Stimulated activated naive CD4-positive, alpha-beta T cell (primary cell): ENCODE results near the gene SRPK3.
"Not testable (repeated sequence)": the region's sequence is repeated elsewhere in the genome, so short reads cannot be mapped to it uniquely, and the experiment has no call there.

ENCODE experiments used
- DNase-seq, 6 experiments: peaks; one replicate each; lab custom pipeline; 2025; lab: John Stamatoyannopoulos, UW

SRPK3 gene

GRCh38 chrX:153780678-153781427 lies at the start of gene SRPK3:
Gene SRPK3, plus strand, starts transcription at chrX:153781041. Its CDS starts 46 bp downstream, at chrX:153781087.
- no peak for DNase-seq

- DNase-seq, result no peak
Observed at GRCh38 chrX:153731117-153731844, 49.6 kb upstream of the SRPK3 start.

- DNase-seq, result no peak
Observed at GRCh38 chrX:153731845-153732215, 49.0 kb upstream of the SRPK3 start.

GRCh38 chrX:153732401-153732800 lies 48.4 kb upstream of the SRPK3 start:
- no peak for DNase-seq

- no peak for DNase-seq
Observed at GRCh38 chrX:153733651-153734240, 47.1 kb upstream of the SRPK3 start.

- no peak for DNase-seq
Observed at GRCh38 chrX:153734871-153735270, 46.0 kb upstream of the SRPK3 start.

- DNase-seq, result no peak
Observed at GRCh38 chrX:153735274-153735673, 45.6 kb upstream of the SRPK3 start.

- DNase-seq, result no peak
Observed at GRCh38 chrX:153736071-153736820, 44.6 kb upstream of the SRPK3 start.

GRCh38 chrX:153736871-153737441 lies 43.9 kb upstream of the SRPK3 start:
- DNase-seq, result no peak

- DNase-seq, result no peak
Observed at GRCh38 chrX:153738056-153738605, 42.7 kb upstream of the SRPK3 start.

GRCh38 chrX:153739754-153740486 lies 40.9 kb upstream of the SRPK3 start:
- peak in 3 of 6 experiments; percentile 8 to 33 (median 28) for DNase-seq

- no peak for DNase-seq
Observed at GRCh38 chrX:153740631-153741222, 40.1 kb upstream of the SRPK3 start.

GRCh38 chrX:153741446-153741845 lies 39.4 kb upstream of the SRPK3 start:
- no peak for DNase-seq

GRCh38 chrX:153742111-153742510 lies 38.7 kb upstream of the SRPK3 start:
- not testable (repeated sequence) for DNase-seq

GRCh38 chrX:153742796-153743467 lies 37.9 kb upstream of the SRPK3 start:
- DNase-seq, result not testable (repeated sequence)

GRCh38 chrX:153743468-153744209 lies 37.2 kb upstream of the SRPK3 start:
- not testable (repeated sequence) for DNase-seq

GRCh38 chrX:153744210-153745066 lies 36.4 kb upstream of the SRPK3 start:
- DNase-seq, result peak in 1 of 6 experiments; percentile 13

- DNase-seq, result not testable (repeated sequence)
Observed at GRCh38 chrX:153745067-153745433, 35.8 kb upstream of the SRPK3 start.
